Endodermal cell (in vitro differentiated cells): ENCODE measurements around the gene CD2. TPM values are rescaled to one million over a fixed set of nuclear protein-coding genes. Genes with fewer than 3 reads are reported as not detected.

Experiments used
- DNase-seq: peaks from one replicate; pipeline ENCODE4 v3.0.0-alpha.2; 2017
- H3K27ac ChIP-seq: 2 replicates; pipeline ENCODE4 v1.5.1; 2013; ENCODE audit warnings: mild to moderate bottlenecking, low read depth, low read length, moderate library complexity
- H3K27me3 ChIP-seq: 2 replicates; pipeline ENCODE4 v1.6.1; 2013; ENCODE audit warnings: mild to moderate bottlenecking, low read length, moderate library complexity; ENCODE audit not compliant: insufficient read depth, control insufficient read depth, poor library complexity, severe bottlenecking
- H3K36me3 ChIP-seq: 2 replicates; pipeline ENCODE4 v1.7.0; 2013; ENCODE audit warnings: mild to moderate bottlenecking, low read length, moderate library complexity; ENCODE audit not compliant: control insufficient read depth, insufficient read depth
- H3K4me1 ChIP-seq: one replicate; pipeline ENCODE4 v1.7.0; 2013; ENCODE audit warnings: low read length; ENCODE audit not compliant: control insufficient read depth, insufficient read depth
- H3K4me3 ChIP-seq: 2 replicates; pipeline ENCODE4 v1.5.1; 2013; ENCODE audit warnings: mild to moderate bottlenecking, low read length, moderate library complexity
- H3K9ac ChIP-seq: 2 replicates; pipeline ENCODE4 v1.6.1; 2013; ENCODE audit warnings: mild to moderate bottlenecking, low read length, moderate library complexity; ENCODE audit not compliant: poor library complexity, severe bottlenecking; ENCODE audit errors: extremely low read depth
- H3K9me3 ChIP-seq: 2 replicates; pipeline ENCODE4 v1.6.1; 2013; ENCODE audit warnings: mild to moderate bottlenecking, low read length, moderate library complexity; ENCODE audit not compliant: control insufficient read depth
- H3K27ac Mint-ChIP-seq: 2 replicates; pipeline ENCODE4 v1.8.0; 2020; ENCODE audit warnings: mixed read lengths
- H3K27me3 Mint-ChIP-seq: 2 replicates; pipeline ENCODE4 v1.8.0; 2021; ENCODE audit warnings: mild to moderate bottlenecking, mixed read lengths; ENCODE audit not compliant: insufficient read depth
- H3K36me3 Mint-ChIP-seq: 2 replicates; pipeline ENCODE4 v1.8.0; 2020; ENCODE audit warnings: low read depth, mixed read lengths
- H3K4me1 Mint-ChIP-seq: 2 replicates; pipeline ENCODE4 v1.8.0; 2020; ENCODE audit warnings: mixed read lengths
- H3K4me3 Mint-ChIP-seq: 2 replicates; pipeline ENCODE4 v1.8.0; 2020; ENCODE audit warnings: mild to moderate bottlenecking, moderate library complexity, mixed read lengths
- H3K9me3 Mint-ChIP-seq: 2 replicates; pipeline ENCODE4 v1.8.0; 2020; ENCODE audit warnings: mild to moderate bottlenecking, mixed read lengths
- WGBS, 2 experiments: methylation state at CpG; one replicate each; pipeline versions ENCODE4 v1.1.5 to v1.1.7; 2013; ENCODE audit warnings: missing lambda C conversion rate in 2 of 2, mixed read lengths in 1 of 2; ENCODE audit not compliant: insufficient coverage in 1 of 2, insufficient read length in 1 of 2; 5-methylcytosine and 5-hydroxymethylcytosine counted together
- total RNA-seq, 2 donors: library from RNA; stranded (reverse); fragmentation: NEBNext Ultra II Directional in 1 of 2; extraction: Animal tissue kit (Norgen Biotek cat#: 25700) in 1 of 2; gene quantifications; 2 replicates in 1 of 2; 3 replicates in 1 of 2; pipeline ENCODE4 v1.2.1, GENCODE V29; 2021
- TF ChIP-seq, protein P1 (sequence below): fragments of 200-600 bp; sonication (generic); conservative IDR thresholded peaks from 2 replicates; pipeline ENCODE4 v1.5.0; 2021; ENCODE audit warnings: antibody characterized with exemption, mild to moderate bottlenecking

The CD2 gene
- total RNA-seq, 2 donors from 2014 or later, result not detected

GRCh38 chr1:116748272-116748671 lies 6.0 kb upstream of the CD2 start:
- Mint-ChIP-seq H3K27ac (no peak overlapping the region), H3K27me3 (no peaks in the 10 kb centered on the region), H3K36me3 (peaks cover 6% of the 10 kb centered on the region), H3K9me3 (peaks cover 60% of the 10 kb centered on the region), H3K4me1 (peaks cover 4% of the 10 kb centered on the region), H3K4me3 (no peak overlapping the region)
- H3K4me3 ChIP-seq, result no peak overlapping the region
- H3K9me3 ChIP-seq, result peaks cover 49% of the 10 kb centered on the region
- DNase-seq, result no peak
- WGBS, 2 experiments, result 93 to 100% methylated on average over 1 to 3 of the region's 3 CpGs
- H3K9ac ChIP-seq, result no peak overlapping the region
- no peaks in the 10 kb centered on the region for H3K27me3 ChIP-seq
- TF ChIP-seq, protein P1, sequence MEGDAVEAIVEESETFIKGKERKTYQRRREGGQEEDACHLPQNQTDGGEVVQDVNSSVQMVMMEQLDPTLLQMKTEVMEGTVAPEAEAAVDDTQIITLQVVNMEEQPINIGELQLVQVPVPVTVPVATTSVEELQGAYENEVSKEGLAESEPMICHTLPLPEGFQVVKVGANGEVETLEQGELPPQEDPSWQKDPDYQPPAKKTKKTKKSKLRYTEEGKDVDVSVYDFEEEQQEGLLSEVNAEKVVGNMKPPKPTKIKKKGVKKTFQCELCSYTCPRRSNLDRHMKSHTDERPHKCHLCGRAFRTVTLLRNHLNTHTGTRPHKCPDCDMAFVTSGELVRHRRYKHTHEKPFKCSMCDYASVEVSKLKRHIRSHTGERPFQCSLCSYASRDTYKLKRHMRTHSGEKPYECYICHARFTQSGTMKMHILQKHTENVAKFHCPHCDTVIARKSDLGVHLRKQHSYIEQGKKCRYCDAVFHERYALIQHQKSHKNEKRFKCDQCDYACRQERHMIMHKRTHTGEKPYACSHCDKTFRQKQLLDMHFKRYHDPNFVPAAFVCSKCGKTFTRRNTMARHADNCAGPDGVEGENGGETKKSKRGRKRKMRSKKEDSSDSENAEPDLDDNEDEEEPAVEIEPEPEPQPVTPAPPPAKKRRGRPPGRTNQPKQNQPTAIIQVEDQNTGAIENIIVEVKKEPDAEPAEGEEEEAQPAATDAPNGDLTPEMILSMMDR, result no peak
- no peaks in the 10 kb centered on the region for H3K36me3 ChIP-seq
- no peak overlapping the region for H3K27ac ChIP-seq
- H3K4me1 ChIP-seq, result no peaks in the 10 kb centered on the region

DNA sequence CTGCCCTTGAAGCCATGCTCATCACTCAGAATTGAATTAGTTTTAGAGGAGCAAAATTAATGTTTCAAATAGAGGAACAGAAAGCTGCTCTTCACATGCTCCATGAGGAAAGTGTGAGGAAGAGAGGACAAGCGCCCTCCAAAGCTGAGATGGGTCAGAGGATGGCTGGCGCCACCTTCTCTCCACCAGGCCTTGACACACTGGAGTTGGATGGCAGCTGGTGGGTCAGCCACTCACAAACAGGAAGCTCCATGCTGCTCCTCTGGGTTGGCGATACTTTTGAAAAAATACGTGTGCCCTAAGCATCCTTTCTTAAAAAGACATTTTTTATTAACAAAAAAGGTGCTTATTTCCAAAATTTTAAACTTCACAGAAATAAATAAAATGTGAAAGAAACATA lies 3.1 kb upstream of the CD2 start:
- Mint-ChIP-seq H3K27ac (no peak overlapping the region), H3K36me3 (no peaks in the 10 kb centered on the region), H3K4me1 (peaks cover 4% of the 10 kb centered on the region), H3K27me3 (no peaks in the 10 kb centered on the region), H3K9me3 (peaks cover 34% of the 10 kb centered on the region), H3K4me3 (no peak overlapping the region)
- no peaks in the 10 kb centered on the region for H3K4me1 ChIP-seq
- no peaks in the 10 kb centered on the region for H3K27me3 ChIP-seq
- no peaks in the 10 kb centered on the region for H3K36me3 ChIP-seq
- H3K27ac ChIP-seq, result no peak overlapping the region
- DNase-seq, result no peak
- H3K4me3 ChIP-seq, result no peak overlapping the region
- TF ChIP-seq, protein P1, result no peak
- peaks cover 38% of the 10 kb centered on the region for H3K9me3 ChIP-seq
- 70 to 100% methylated on average over 2 to 4 of the region's 4 CpGs for WGBS, 2 experiments
- H3K9ac ChIP-seq, result no peak overlapping the region

DNA sequence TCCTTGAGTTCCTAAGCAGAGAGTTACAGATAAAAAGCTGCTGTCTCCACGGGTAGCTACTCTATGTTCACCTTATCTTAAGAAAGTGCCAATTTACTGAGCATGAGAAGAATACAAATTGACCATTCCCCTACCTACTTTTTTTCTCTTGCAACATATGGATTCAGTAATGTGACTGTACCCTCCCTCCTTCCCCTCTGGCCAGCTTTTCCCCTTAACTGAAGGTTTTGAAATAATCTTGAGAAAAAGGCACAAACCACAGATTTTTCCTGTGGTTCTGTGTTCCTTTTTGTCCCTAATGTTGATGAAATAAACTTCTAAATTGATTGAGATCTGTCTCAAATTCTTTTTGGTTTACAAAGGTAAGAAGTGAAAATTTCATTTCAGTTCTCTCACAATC lies 2.6 kb upstream of the CD2 start:
- peaks cover 4% of the 10 kb centered on the region for H3K4me1 Mint-ChIP-seq
- H3K27ac Mint-ChIP-seq, result no peak overlapping the region
- Histone ChIP-seq H3K27ac (no peak overlapping the region), H3K9ac (no peak overlapping the region), H3K4me1 (no peaks in the 10 kb centered on the region), H3K27me3 (no peaks in the 10 kb centered on the region), H3K36me3 (no peaks in the 10 kb centered on the region), H3K4me3 (no peak overlapping the region), H3K9me3 (peaks cover 33% of the 10 kb centered on the region)
- no peaks in the 10 kb centered on the region for H3K36me3 Mint-ChIP-seq
- TF ChIP-seq, protein P1, result no peak
- H3K27me3 Mint-ChIP-seq, result no peaks in the 10 kb centered on the region
- no peak overlapping the region for H3K4me3 Mint-ChIP-seq
- WGBS, 2 experiments, result 59 to 69% methylated on average over 1 of the region's 1 CpG
- no peak for DNase-seq
- H3K9me3 Mint-ChIP-seq, result peaks cover 29% of the 10 kb centered on the region
